GM23338 (cell line): ENCODE data around the gene H1-8. TPM values are rescaled to one million over a fixed set of nuclear protein-coding genes. Genes with fewer than 3 reads are reported as not detected.

Experiments
- ATAC-seq: fragments of 200-7000 bp; cut with Tn5 transposase; 3 replicates; pipeline ENCODE4 v1.9.1; 2020
- DNase-seq: peaks from one replicate; pipeline ENCODE4 v3.0.0-alpha.2; 2015; ENCODE audit warnings: low spot score
- H2AFZ ChIP-seq: fragments of 200-600 bp; sonication (generic); 2 replicates; pipeline ENCODE4 v1.8.0; 2016; ENCODE audit warnings: antibody characterized with exemption, mild to moderate bottlenecking, moderate library complexity
- H3F3A ChIP-seq: fragments of 200-600 bp; sonication (generic); replicated peaks from 2 replicates; pipeline ENCODE4 v1.8.0; 2017; ENCODE audit warnings: antibody characterized with exemption, mixed run types, low read depth
- H3K27ac ChIP-seq: fragments of 200-600 bp; sonication (generic); 2 replicates; pipeline ENCODE4 v1.6.1; 2016; ENCODE audit warnings: low read depth
- H3K27me3 ChIP-seq: fragments of 200-600 bp; sonication (generic); 2 replicates; pipeline ENCODE4 v1.8.0; 2016; ENCODE audit warnings: mild to moderate bottlenecking, mixed run types, moderate library complexity; ENCODE audit not compliant: insufficient read depth
- H3K36me3 ChIP-seq: fragments of 200-600 bp; sonication (generic); 2 replicates; pipeline ENCODE4 v1.8.0; 2016; ENCODE audit warnings: mild to moderate bottlenecking; ENCODE audit not compliant: insufficient read depth
- H3K4me1 ChIP-seq: fragments of 200-600 bp; sonication (generic); 2 replicates; pipeline ENCODE4 v1.8.0; 2016; ENCODE audit warnings: mild to moderate bottlenecking, moderate library complexity; ENCODE audit not compliant: insufficient read depth
- H3K4me2 ChIP-seq: fragments of 200-600 bp; sonication (generic); 2 replicates; pipeline ENCODE4 v1.7.1; 2017; ENCODE audit warnings: mixed run types
- H3K4me3 ChIP-seq: fragments of 200-600 bp; sonication (generic); 2 replicates; pipeline ENCODE4 v1.6.1; 2016; ENCODE audit warnings: mixed run types
- H3K79me2 ChIP-seq: fragments of 200-600 bp; sonication (generic); replicated peaks from 2 replicates; pipeline ENCODE4 v1.8.0; 2017; ENCODE audit warnings: mild to moderate bottlenecking; ENCODE audit not compliant: insufficient read depth
- H3K9me2 ChIP-seq: fragments of 200-600 bp; sonication (generic); 2 replicates; pipeline ENCODE4 v1.8.0; 2017; ENCODE audit not compliant: insufficient read depth
- H4K20me1 ChIP-seq: fragments of 200-600 bp; sonication (generic); replicated peaks from 2 replicates; pipeline ENCODE4 v1.8.0; 2017; ENCODE audit warnings: mild to moderate bottlenecking; ENCODE audit not compliant: insufficient read depth
- H3K27ac Mint-ChIP-seq: 2 replicates; pipeline ENCODE4 v1.8.0; 2020; ENCODE audit warnings: inconsistent platforms, mild to moderate bottlenecking, moderate library complexity, mixed read lengths
- H3K27me3 Mint-ChIP-seq: 3 replicates; pipeline ENCODE4 v1.8.0; 2022; ENCODE audit warnings: low read depth, mild to moderate bottlenecking, moderate library complexity, mixed read lengths, inconsistent platforms; ENCODE audit not compliant: insufficient read depth, poor library complexity
- H3K36me3 Mint-ChIP-seq: 3 replicates; pipeline ENCODE4 v1.8.0; 2021; ENCODE audit warnings: low read depth, mild to moderate bottlenecking, inconsistent platforms, moderate library complexity, mixed read lengths
- H3K4me1 Mint-ChIP-seq: 3 replicates; pipeline ENCODE4 v1.8.0; 2020; ENCODE audit warnings: mild to moderate bottlenecking, inconsistent platforms, mixed read lengths
- H3K4me3 Mint-ChIP-seq: 3 replicates; pipeline ENCODE4 v1.8.0; 2021; ENCODE audit warnings: moderate library complexity, mild to moderate bottlenecking, inconsistent platforms, mixed read lengths
- H3K9me3 Mint-ChIP-seq: 3 replicates; pipeline ENCODE4 v1.8.0; 2020; ENCODE audit warnings: moderate library complexity, mild to moderate bottlenecking, inconsistent platforms, mixed read lengths
- CREB1 ChIP-seq: fragments of 250-450 bp; sonication (Bioruptor Pico); IDR thresholded peaks from 2 replicates; pipeline ENCODE4 v1.5.0; 2020; ENCODE audit warnings: low read depth, mild to moderate bottlenecking, moderate library complexity
- ETS1 ChIP-seq: IDR thresholded peaks from 2 replicates; pipeline ENCODE4 v1.6.1; 2016; ENCODE audit warnings: antibody characterized with exemption
- JUNB ChIP-seq: IDR thresholded peaks from one replicate; pipeline ENCODE4 v1.6.1; 2016; ENCODE audit warnings: antibody characterized with exemption; ENCODE audit not compliant: unreplicated experiment
- NANOG ChIP-seq: IDR thresholded peaks from 2 replicates; pipeline ENCODE4 v1.6.1; 2016; ENCODE audit warnings: antibody characterized with exemption, borderline replicate concordance
- POLR2AphosphoS5 ChIP-seq: IDR thresholded peaks from 2 replicates; pipeline ENCODE4 v1.6.1; 2016; ENCODE audit warnings: antibody characterized with exemption, low read depth
- REST ChIP-seq: IDR thresholded peaks from one replicate; pipeline ENCODE4 v1.6.1; 2018; ENCODE audit warnings: antibody characterized with exemption; ENCODE audit not compliant: unreplicated experiment
- ZNF114 ChIP-seq: fragments of 250-450 bp; sonication (Bioruptor Pico); IDR thresholded peaks from 2 replicates; pipeline ENCODE4 v1.5.0; 2020; ENCODE audit warnings: mild to moderate bottlenecking, moderate library complexity
- polyA plus RNA-seq: library from polyadenylated mRNA; unstranded; fragments of >200 nt; fragmentation: Nextera tagmentation; extraction: Ambion mirVana; gene quantifications from 2 replicates; pipeline ENCODE4 v1.2.1, GENCODE V29; 2016
- total RNA-seq: library from RNA; depleted of rRNA; stranded (reverse); fragments of >200 nt; shearing (Covaris generic); gene quantifications from 2 replicates; pipeline ENCODE4 v1.2.3, GENCODE V29; 2014

Gene H1-8
- total and polyA plus RNA-seq, 2 experiments from 2014 or later: not detected

- no peak overlapping the region for H3K27ac ChIP-seq
- peaks cover 11% of the 10 kb centered on the region for H3K27me3 Mint-ChIP-seq
These were observed 22.9 kb upstream of the H1-8 start for GRCh38 chr3:129519896-129520715.

More at GRCh38 chr3:129519896-129520715, 22.9 kb upstream of the H1-8 start:
- H3K27ac Mint-ChIP-seq: no peak overlapping the region
- Histone ChIP-seq H3F3A (no peaks in the 10 kb centered on the region), H4K20me1 (no peaks in the 10 kb centered on the region), H3K36me3 (no peaks in the 10 kb centered on the region), H3K27me3 (no peaks in the 10 kb centered on the region), H3K9me2 (no peaks in the 10 kb centered on the region), H3K79me2 (no peaks in the 10 kb centered on the region), H3K4me1 (no peaks in the 10 kb centered on the region), H3K4me2 (no peak overlapping the region), H2AFZ (no peak overlapping the region), H3K4me3 (no peak overlapping the region)
- DNase-seq: no peak
- H3K4me3 Mint-ChIP-seq: no peak overlapping the region
- H3K9me3 Mint-ChIP-seq: no peaks in the 10 kb centered on the region; the same call in 2 of the 3 replicates
- H3K36me3 Mint-ChIP-seq: peaks cover 15% of the 10 kb centered on the region
- H3K4me1 Mint-ChIP-seq: peaks cover 9% of the 10 kb centered on the region
- no peak for TF ChIP-seq JUNB
- no peak for TF ChIP-seq NANOG
- no peak for TF ChIP-seq ZNF114 (CRISPR knock-in tag)
- TF ChIP-seq ETS1: no peak
- TF ChIP-seq CREB1 (CRISPR knock-in tag): no peak
- no peak for TF ChIP-seq POLR2AphosphoS5
- no peak for TF ChIP-seq REST
- no peak for ATAC-seq
